GM19438 (cell line): Measurements from ENCODE around the gene CHMP5.
"Not testable (repeated sequence)": the region's sequence is repeated elsewhere in the genome, so short reads cannot be mapped to it uniquely, and the experiment has no call there.

Experiments used
- ATAC-seq: cut with Tn5 transposase; IDR thresholded peaks from one replicate; pipeline ENCODE4 v1.9.1; 2021; ENCODE audit warnings: low read depth; ENCODE audit not compliant: unreplicated experiment

The CHMP5 gene

GRCh38 chr9:33310748-33311147 lies 45.9 kb downstream of the CHMP5 start:
- no peak for ATAC-seq

GRCh38 chr9:33311953-33312352 lies 47.1 kb downstream of the CHMP5 start:
- ATAC-seq, result no peak

- no peak for ATAC-seq
Measured at GRCh38 chr9:33315371-33315770, 50.5 kb downstream of the CHMP5 start.

DNA sequence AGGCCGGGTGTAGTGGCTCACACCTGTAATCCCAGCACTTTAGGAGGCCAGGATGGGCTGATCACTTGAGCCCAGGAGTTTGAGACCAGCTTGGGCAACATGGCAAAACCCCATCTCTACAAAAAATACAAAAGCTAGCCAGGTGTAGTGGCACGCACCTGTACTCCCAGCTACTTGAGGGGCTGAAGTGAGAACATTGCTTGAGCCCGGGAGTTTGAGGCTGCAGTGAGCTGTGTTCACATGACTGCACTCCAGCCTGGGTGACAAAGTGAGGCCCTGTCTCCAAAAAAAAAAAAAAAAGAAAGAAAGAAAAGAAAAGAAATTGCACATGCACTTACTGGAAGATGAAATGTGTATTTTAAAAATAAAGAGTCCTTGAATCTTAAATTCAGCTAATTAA lies 52.3 kb downstream of the CHMP5 start:
- ATAC-seq, result not testable (repeated sequence)

DNA sequence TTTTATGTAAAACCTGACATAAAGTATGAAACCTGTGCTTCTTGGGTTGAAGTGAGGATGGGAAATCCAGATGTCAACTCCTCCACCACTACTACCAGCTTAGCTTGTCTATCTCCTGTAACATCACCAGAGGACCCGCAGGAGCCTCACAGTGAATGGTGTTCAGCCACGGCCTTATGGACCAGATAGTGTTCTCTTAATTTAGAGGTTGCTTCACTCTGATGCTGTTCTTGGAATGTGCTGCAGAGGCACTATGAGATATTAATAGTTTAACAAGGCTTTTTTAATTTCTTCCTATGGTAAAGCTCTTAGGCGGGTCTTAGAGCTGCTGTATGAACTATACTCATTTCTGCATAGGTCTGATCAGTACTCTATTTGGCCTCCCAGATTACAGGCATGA lies 53.4 kb downstream of the CHMP5 start:
- no peak for ATAC-seq

DNA sequence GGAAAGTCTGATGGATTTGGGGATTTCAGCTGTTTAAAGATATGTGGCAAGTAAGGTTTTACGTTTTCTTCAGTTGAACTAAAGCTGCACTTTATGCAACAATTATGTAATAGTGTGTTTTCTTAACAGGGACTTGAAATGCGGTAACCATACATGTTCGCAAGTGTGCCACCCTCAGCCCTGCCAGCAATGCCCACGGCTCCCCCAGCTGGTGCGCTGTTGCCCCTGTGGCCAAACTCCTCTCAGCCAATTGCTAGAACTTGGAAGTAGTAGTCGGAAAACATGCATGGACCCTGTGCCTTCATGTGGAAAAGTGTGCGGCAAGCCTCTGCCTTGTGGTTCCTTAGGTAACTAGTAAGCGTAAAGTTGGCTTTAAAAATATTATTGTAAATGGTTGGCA lies 53.9 kb downstream of the CHMP5 start:
- ATAC-seq, result no peak

DNA sequence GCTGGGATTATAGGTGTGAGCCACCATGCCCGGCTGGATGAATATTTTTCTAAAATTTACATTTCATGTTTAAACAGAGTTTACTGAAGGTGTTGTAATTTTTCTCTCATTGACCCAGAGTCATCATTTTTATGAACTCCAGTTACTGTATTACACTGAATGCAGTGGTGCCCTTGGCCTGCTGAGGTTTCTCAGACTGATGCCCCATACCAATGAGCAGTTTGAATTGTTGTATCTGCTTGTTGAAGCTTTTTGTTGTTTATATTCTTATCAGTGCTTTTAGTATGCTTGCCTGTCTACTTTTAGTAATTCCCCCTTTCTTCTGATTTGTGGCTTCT lies 55.4 kb downstream of the CHMP5 start:
- ATAC-seq, result no peak

- no peak for ATAC-seq
Measured at GRCh38 chr9:33320568-33321261, 55.9 kb downstream of the CHMP5 start.

DNA sequence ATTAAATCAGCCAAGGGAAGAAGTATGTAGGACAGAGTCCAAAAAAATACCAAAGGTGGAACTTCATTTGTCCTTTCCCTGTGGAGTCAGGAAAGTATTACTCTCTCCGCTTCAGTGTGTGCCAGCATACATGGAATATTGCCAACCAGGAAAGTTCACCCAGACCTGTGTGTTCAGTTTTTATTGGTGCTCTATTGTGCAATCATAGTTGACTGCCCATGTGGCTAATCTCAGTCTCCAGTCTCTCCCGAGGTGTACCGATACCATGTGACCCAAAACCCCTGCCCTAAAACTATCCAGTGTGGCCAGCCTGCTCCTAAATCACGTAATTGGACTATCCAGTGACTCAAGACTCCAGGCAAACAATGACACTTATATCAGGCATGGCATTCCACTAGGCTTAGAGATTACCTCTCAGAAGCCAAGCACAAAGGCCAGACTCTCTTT lies 64.3 kb downstream of the CHMP5 start:
- ATAC-seq, result no peak

- no peak for ATAC-seq
Measured at GRCh38 chr9:33329979-33330378, 65.1 kb downstream of the CHMP5 start.

GRCh38 chr9:33331377-33331891 lies 66.6 kb downstream of the CHMP5 start:
- no peak for ATAC-seq
